Middle frontal gyrus (tissue), 1 donor: ENCODE data around the gene PSMB1.

Source experiments
- DNase-seq: peaks from one replicate; pipeline ENCODE4 v3.0.0-alpha.2; 2015; ENCODE audit warnings: low spot score; ENCODE audit errors: extremely low spot score

Gene PSMB1

DNA sequence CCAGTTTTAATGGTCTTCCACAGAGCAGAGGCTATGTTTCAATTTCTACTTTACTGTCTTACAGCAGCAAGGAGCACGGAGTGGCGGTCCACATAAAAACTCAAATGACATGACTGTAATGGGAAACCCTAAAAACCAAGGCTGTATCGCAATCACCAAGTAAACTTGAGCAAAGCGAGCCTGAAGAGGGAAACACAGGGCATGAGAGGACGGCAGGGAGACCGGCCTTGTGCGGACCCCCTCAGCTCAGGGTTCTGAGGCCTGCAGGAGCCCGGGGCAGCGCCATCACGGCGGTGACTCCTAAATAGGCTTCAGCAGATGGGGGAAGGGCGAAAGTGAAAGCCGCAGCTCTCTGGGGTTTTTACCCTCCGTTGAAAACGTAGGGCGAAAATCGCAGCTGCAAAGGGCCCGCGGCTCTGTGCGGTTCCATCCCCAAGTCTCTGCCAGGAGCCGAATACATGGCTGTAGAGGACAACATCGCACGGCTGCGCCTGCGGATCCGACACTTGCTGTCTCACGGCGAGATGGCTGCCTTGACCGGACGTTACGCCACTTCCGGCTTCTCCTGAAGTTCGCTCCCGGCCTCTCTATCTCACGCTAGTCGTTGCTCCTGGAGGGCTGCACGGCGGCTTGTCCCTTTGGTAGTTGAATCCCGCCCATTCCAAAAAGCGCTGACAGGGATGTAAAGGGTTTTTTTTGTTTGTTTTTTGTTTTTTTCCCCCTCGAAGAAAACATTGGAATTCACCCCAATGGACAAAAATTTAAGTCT, at the start of gene PSMB1:
Gene PSMB1 (minus strand): TSS at position 543 of the 769 bp plus-strand sequence. CDS start 65 bp downstream, at position 478.
- DNase-seq = peak; percentile 95

GRCh38 chr6:170597278-170597677, 44.2 kb upstream of the PSMB1 start:
- DNase-seq = no peak

- DNase-seq = no peak
Measured at GRCh38 chr6:170596426-170596825, 43.3 kb upstream of the PSMB1 start.

GRCh38 chr6:170590725-170591124, 37.6 kb upstream of the PSMB1 start:
- no peak for DNase-seq

- no peak for DNase-seq
Measured at GRCh38 chr6:170584954-170585498, 31.9 kb upstream of the PSMB1 start.

DNA sequence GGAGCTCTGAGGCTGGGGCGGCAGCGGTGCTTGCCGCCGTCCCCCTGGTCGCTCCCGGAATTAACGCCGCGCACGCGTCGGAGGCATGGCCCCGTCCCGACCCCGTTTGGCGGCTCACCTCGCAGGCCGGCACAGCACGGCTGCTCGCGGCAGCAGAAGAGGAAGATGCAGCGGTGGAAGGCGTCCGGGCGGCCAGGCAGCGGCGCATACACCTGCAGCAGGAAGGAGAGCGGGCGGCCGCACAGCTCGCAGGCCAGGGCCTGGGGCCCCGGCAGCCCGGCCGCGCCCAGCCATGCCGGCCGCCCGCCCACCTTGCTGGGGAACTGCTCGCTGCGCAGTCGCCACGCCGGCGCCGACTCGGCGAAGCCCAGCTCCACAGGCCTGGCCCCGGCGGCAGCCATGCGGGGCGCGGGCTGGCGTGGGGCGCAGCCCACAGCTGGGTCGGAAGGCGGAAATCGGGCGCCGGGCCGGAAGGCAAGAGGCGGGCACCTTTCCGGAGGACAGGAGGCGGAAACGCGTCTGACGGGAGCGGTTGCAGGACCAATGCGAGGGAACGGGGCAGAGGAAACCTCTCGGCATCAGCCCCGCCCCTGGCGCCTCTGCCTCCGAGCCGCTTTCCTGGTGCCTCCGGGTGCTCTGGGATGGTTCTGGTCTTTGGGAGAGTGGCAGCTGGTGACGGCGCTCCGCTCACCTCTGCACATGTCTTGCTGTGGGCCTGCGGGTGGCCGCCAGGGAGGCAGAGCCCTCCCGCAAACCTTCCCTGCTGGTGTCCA, 31.3 kb upstream of the PSMB1 start, which contains the start of gene PDCD2:
Gene PDCD2 (minus strand): TSS at position 457 of the 773 bp plus-strand sequence. CDS start 56 bp downstream, at position 401.
- DNase-seq = peak; percentile 90

GRCh38 chr6:170583756-170584180, 30.7 kb upstream of the PSMB1 start:
- DNase-seq = no peak

GRCh38 chr6:170578909-170579308, 25.8 kb upstream of the PSMB1 start:
- DNase-seq = no peak

- DNase-seq = no peak
Measured at GRCh38 chr6:170575250-170575649, 22.1 kb upstream of the PSMB1 start.

GRCh38 chr6:170572704-170573466, 19.8 kb upstream of the PSMB1 start:
- DNase-seq = no peak

GRCh38 chr6:170564936-170565530, 11.9 kb upstream of the PSMB1 start:
- DNase-seq = no peak

GRCh38 chr6:170561555-170561954, 8.4 kb upstream of the PSMB1 start:
- no peak for DNase-seq

DNA sequence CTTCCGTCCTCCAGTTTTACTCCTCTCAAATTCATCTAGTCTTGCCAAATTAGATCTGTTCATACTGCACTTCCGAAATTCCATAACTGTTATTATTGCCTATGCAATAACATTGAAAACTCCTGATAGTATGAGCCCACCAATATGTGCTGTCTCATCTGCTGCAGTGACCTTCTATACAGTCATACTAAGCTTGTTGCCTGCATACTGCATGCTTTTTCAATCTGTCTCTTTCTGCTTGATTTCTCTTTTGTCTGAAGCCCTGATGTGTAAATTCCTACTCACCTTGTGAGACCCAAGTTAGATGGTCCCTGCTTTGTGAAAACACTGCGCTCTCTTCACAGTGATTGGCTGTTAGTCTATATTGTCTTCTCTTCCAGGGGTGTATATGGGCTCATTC, 2.2 kb upstream of the PSMB1 start:
- DNase-seq = no peak

DNA sequence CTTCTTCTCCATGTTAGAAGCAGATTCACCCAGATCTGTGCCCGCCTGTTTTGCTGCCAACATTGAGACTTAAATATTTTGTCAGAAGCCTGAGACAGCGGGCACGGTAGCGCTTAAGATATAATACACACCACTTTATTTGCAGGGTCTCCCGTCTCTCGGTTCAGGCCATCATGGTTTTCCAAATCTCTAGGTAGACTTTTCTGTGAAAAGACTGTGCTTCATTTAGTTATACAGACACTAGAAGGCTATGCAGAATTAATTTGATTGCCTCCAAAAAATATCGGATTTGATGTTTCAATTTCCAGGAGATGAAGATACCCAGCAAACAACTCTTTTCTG, 1.7 kb upstream of the PSMB1 start:
- no peak for DNase-seq

GRCh38 chr6:170554013-170554795, 1.1 kb upstream of the PSMB1 start, which contains the start of gene TBP:
Gene TBP (plus strand): TSS chr6:170554369. CDS start chr6:170557030, 2,661 bp downstream.
- peak; percentile 98 for DNase-seq

- DNase-seq = peak; percentile 27
Measured at GRCh38 chr6:170553534-170554012, 466 bp upstream of the PSMB1 start.

DNA sequence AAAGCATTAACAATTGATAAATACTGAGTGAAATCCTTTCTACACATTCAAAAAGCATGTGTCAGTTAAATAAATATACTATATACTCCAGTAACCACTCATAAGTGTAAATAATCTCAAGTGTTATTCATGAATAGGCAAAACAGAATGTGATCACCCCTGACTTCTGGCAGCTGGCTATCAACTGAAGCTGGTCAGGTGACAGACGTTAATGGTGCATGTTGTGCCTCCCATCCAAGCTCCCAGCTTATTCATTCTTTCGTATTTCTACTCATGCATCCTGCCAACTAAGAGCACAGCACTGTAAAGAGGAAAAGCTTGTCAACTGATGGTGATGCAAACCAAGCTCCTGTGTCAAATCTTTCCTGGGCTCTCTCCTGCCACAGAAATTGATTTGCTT, 7.7 kb downstream of the PSMB1 start:
- DNase-seq = no peak

- no peak for DNase-seq
Measured at GRCh38 chr6:170542031-170542719, 10.9 kb downstream of the PSMB1 start.

DNA sequence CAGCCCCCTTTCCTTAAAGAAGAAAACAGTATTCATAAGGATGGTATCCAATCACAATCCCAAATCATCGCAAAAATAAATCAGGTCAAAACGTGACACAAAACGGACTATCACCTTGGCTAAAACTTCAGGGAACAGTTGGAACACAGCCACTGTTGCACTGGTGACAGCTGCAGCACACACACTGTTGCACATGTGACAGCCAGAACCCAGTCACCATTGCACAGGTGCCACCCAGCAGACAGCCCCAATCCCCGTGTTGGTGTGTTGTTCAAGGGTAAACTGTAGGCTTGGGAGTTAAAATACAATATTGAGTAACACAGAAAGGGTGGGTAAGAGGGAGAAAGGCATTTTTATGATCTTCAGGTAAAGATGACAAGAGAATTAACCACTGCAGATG, 15.8 kb downstream of the PSMB1 start:
- no peak for DNase-seq
